A549 (cell line): Measurements from ENCODE around the gene ARPC1B.

Experiments used
- BHLHE40 ChIP-seq: IDR thresholded peaks from 2 replicates; pipeline ENCODE4 v1.6.1; 2012; ENCODE audit warnings: low read depth, low read length, inconsistent platforms
- FOSL2 ChIP-seq, 2 experiments: fragments of 450-650 bp in 1 of 2; fragments of >200 bp in 1 of 2; sonication (Bioruptor Twin) in 1 of 2; formaldehyde crosslinking; IDR thresholded peaks; 2 replicates each; pipeline versions ENCODE4 v1.5.0 to v1.6.1; 2016 to 2020; ENCODE audit warnings: mild to moderate bottlenecking in 1 of 2, moderate library complexity in 1 of 2
- JUNB ChIP-seq: fragments of >200 bp; sonication (Bioruptor Twin); formaldehyde crosslinking; IDR thresholded peaks from 2 replicates; pipeline ENCODE4 v1.6.1; 2016
- NFE2L2 ChIP-seq: fragments of 150-350 bp; conservative IDR thresholded peaks from 2 replicates; pipeline ENCODE4 v1.6.1; 2014; ENCODE audit warnings: low read length
- NR3C1 ChIP-seq: fragments of >200 bp; sonication (Bioruptor Twin); formaldehyde crosslinking; IDR thresholded peaks from 3 replicates; pipeline ENCODE4 v1.6.1; 2017
- POLR2A ChIP-seq: IDR thresholded peaks from 2 replicates; pipeline ENCODE4 v1.6.1; 2012; ENCODE audit warnings: mild to moderate bottlenecking, low read length
- RAD21 ChIP-seq, 2 experiments: fragments of >200 bp in 1 of 2; sonication (Bioruptor Twin) in 1 of 2; formaldehyde crosslinking in 1 of 2; IDR thresholded peaks in 1 of 2; conservative IDR thresholded peaks in 1 of 2; 2 replicates in 1 of 2; 3 replicates in 1 of 2; pipeline ENCODE4 v1.6.1; 2012 to 2018; ENCODE audit warnings: inconsistent platforms in 1 of 2
- SMC3 ChIP-seq: fragments of >200 bp; sonication (Bioruptor Twin); formaldehyde crosslinking; IDR thresholded peaks from 3 replicates; pipeline ENCODE4 v1.6.1; 2018; ENCODE audit warnings: inconsistent platforms
- ZSCAN20 ChIP-seq: fragments of 250-450 bp; sonication (Bioruptor Pico); IDR thresholded peaks from 2 replicates; pipeline ENCODE4 v1.8.0; 2022; ENCODE audit warnings: mild to moderate bottlenecking, moderate library complexity
- TF ChIP-seq, protein P1 (sequence below): fragments of >200 bp; sonication (Bioruptor Twin); formaldehyde crosslinking; IDR thresholded peaks from 3 replicates; pipeline ENCODE4 v1.5.1; 2016
- TF ChIP-seq, protein P2 (sequence below): fragments of 200-600 bp; sonication (generic); IDR thresholded peaks from 2 replicates; pipeline ENCODE4 v1.6.1; 2016; ENCODE audit warnings: antibody characterized with exemption, mild to moderate bottlenecking, moderate library complexity

DNA sequence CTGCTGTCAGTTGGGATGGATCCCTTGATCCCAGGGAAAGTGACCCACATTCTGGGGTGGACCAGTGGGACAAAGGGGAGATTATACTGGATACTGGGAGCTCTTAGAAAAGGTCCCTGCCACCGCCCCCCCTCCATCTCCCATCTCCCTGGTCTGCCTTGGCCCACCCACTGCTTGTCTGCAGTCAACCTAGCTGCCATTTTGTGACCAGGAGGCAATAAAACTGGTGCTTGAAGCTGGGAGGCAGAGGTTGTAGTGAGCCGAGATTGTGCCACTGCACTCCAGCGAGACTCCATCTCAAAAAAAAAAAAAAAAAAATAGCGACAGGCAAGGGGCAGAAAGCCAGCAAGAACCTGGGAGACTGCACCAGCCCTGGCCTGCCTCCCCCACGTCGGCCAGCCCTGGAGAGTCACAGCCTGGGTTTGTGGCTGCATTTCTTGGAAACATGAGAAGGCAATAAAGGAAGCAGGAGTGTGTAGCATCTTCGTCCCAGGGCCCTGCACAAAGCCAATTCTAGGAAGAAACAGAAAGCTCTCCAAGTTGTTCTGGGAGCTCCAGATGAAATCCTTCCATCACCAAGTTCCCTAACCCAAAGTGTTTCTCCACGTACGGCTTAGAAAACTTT is 4.7 kb upstream of the ARPC1B start:
- TF ChIP-seq NFE2L2 (no peak), POLR2A (no peak), SMC3 (no peak), FOSL2 (IDR thresholded peaks at IDR 0.05) (no peak), FOSL2 (CRISPR knock-in tag; IDR thresholded peaks at IDR 0.05) (no peak), BHLHE40 (no peak), RAD21 (conservative IDR thresholded peaks at IDR 0.05 in 1 of 2, IDR thresholded peaks at IDR 0.05 in 1 of 2) (no peak), ZSCAN20 (CRISPR knock-in tag) (no peak), NR3C1 (no peak), JUNB (no peak)
- TF ChIP-seq, protein P1, sequence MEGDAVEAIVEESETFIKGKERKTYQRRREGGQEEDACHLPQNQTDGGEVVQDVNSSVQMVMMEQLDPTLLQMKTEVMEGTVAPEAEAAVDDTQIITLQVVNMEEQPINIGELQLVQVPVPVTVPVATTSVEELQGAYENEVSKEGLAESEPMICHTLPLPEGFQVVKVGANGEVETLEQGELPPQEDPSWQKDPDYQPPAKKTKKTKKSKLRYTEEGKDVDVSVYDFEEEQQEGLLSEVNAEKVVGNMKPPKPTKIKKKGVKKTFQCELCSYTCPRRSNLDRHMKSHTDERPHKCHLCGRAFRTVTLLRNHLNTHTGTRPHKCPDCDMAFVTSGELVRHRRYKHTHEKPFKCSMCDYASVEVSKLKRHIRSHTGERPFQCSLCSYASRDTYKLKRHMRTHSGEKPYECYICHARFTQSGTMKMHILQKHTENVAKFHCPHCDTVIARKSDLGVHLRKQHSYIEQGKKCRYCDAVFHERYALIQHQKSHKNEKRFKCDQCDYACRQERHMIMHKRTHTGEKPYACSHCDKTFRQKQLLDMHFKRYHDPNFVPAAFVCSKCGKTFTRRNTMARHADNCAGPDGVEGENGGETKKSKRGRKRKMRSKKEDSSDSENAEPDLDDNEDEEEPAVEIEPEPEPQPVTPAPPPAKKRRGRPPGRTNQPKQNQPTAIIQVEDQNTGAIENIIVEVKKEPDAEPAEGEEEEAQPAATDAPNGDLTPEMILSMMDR, result no peak
- TF ChIP-seq, protein P2, sequence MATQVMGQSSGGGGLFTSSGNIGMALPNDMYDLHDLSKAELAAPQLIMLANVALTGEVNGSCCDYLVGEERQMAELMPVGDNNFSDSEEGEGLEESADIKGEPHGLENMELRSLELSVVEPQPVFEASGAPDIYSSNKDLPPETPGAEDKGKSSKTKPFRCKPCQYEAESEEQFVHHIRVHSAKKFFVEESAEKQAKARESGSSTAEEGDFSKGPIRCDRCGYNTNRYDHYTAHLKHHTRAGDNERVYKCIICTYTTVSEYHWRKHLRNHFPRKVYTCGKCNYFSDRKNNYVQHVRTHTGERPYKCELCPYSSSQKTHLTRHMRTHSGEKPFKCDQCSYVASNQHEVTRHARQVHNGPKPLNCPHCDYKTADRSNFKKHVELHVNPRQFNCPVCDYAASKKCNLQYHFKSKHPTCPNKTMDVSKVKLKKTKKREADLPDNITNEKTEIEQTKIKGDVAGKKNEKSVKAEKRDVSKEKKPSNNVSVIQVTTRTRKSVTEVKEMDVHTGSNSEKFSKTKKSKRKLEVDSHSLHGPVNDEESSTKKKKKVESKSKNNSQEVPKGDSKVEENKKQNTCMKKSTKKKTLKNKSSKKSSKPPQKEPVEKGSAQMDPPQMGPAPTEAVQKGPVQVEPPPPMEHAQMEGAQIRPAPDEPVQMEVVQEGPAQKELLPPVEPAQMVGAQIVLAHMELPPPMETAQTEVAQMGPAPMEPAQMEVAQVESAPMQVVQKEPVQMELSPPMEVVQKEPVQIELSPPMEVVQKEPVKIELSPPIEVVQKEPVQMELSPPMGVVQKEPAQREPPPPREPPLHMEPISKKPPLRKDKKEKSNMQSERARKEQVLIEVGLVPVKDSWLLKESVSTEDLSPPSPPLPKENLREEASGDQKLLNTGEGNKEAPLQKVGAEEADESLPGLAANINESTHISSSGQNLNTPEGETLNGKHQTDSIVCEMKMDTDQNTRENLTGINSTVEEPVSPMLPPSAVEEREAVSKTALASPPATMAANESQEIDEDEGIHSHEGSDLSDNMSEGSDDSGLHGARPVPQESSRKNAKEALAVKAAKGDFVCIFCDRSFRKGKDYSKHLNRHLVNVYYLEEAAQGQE, result no peak
